Loucy (cell line): ENCODE data around the gene CD7.

Experiments used
- H2AFZ ChIP-seq: fragments of 200-600 bp; sonication (generic); 2 replicates; pipeline ENCODE4 v1.6.0; 2016; ENCODE audit warnings: antibody characterized with exemption, mild to moderate bottlenecking, low read length, moderate library complexity
- H3F3A ChIP-seq: fragments of 200-600 bp; 2 replicates; pipeline ENCODE4 v1.6.0; 2016; ENCODE audit warnings: antibody characterized with exemption, low read depth, mild to moderate bottlenecking
- H3K27me3 ChIP-seq: fragments of 200-600 bp; sonication (generic); 2 replicates; pipeline ENCODE4 v1.6.1; 2014; ENCODE audit warnings: low read length, mild to moderate bottlenecking; ENCODE audit not compliant: insufficient read depth, poor library complexity, severe bottlenecking
- H3K36me3 ChIP-seq: fragments of 200-600 bp; sonication (generic); 2 replicates; pipeline ENCODE4 v1.6.1; 2016; ENCODE audit warnings: low read length; ENCODE audit not compliant: insufficient read depth
- H3K4me1 ChIP-seq: fragments of 200-600 bp; sonication (generic); 2 replicates; pipeline ENCODE4 v1.5.1; 2014; ENCODE audit warnings: low read length, mild to moderate bottlenecking; ENCODE audit not compliant: insufficient read depth, poor library complexity, severe bottlenecking
- H3K4me2 ChIP-seq: fragments of 200-600 bp; sonication (generic); 2 replicates; pipeline ENCODE4 v1.6.0; 2014; ENCODE audit warnings: antibody characterized with exemption, low read length, low read depth, mild to moderate bottlenecking; ENCODE audit not compliant: poor library complexity, severe bottlenecking
- H3K4me3 ChIP-seq: fragments of 200-600 bp; sonication (generic); 2 replicates; pipeline ENCODE4 v1.5.1; 2014; ENCODE audit warnings: low read length, mild to moderate bottlenecking, mixed read lengths; ENCODE audit not compliant: poor library complexity, severe bottlenecking
- H3K79me2 ChIP-seq: fragments of 200-600 bp; sonication (generic); 2 replicates; pipeline ENCODE4 v1.6.1; 2014; ENCODE audit warnings: low read length; ENCODE audit not compliant: insufficient read depth
- H3K9ac ChIP-seq: fragments of 200-600 bp; sonication (generic); 2 replicates; pipeline ENCODE4 v1.6.0; 2014; ENCODE audit warnings: mild to moderate bottlenecking, low read depth, low read length, moderate library complexity; ENCODE audit not compliant: poor library complexity, severe bottlenecking
- H3K9me2 ChIP-seq: fragments of 200-600 bp; sonication (generic); replicated peaks from 2 replicates; pipeline ENCODE4 v1.6.1; 2016; ENCODE audit warnings: low read depth, low read length, mixed read lengths
- H3K9me3 ChIP-seq: fragments of 200-600 bp; sonication (generic); 2 replicates; pipeline ENCODE4 v1.6.1; 2014; ENCODE audit warnings: mild to moderate bottlenecking, antibody characterized with exemption, low read length, low read depth; ENCODE audit not compliant: insufficient read depth
- H4K20me1 ChIP-seq: fragments of 200-600 bp; sonication (generic); 2 replicates; pipeline ENCODE4 v1.6.0; 2014; ENCODE audit warnings: antibody characterized with exemption, low read length, mild to moderate bottlenecking; ENCODE audit not compliant: insufficient read depth, poor library complexity, severe bottlenecking
- CTCF ChIP-seq: fragments of 200-600 bp; sonication (generic); conservative IDR thresholded peaks from 2 replicates; pipeline ENCODE4 v1.5.1; 2014; ENCODE audit warnings: mild to moderate bottlenecking, antibody characterized with exemption, low read length
- EZH2phosphoT487 ChIP-seq: fragments of 200-600 bp; IDR thresholded peaks from 2 replicates; pipeline ENCODE4 v1.6.1; 2018; ENCODE audit warnings: antibody characterized with exemption, mild to moderate bottlenecking, moderate library complexity, borderline replicate concordance

Gene CD7

GRCh38 chr17:82269138-82269881 lies 48.1 kb downstream of the CD7 start:
- H3K4me1 ChIP-seq, result peaks cover 55% of the 10 kb centered on the region
- H2AFZ ChIP-seq, result no peak overlapping the region
- H3K9me3 ChIP-seq, result no peaks in the 10 kb centered on the region
- peaks cover 89% of the 10 kb centered on the region for H3K79me2 ChIP-seq
- TF ChIP-seq CTCF, result no peak
- no peak for TF ChIP-seq EZH2phosphoT487
- H3K4me2 ChIP-seq, result peak overlapping the region; percentile 77
- H3F3A ChIP-seq, result no peaks in the 10 kb centered on the region; the same call in 1 of the 2 replicates
- peaks cover 37% of the 10 kb centered on the region; the same call in 1 of the 2 replicates for H3K36me3 ChIP-seq
- peak overlapping the region; percentile 88 for H3K4me3 ChIP-seq
- H3K9ac ChIP-seq, result peak overlapping the region; percentile 48
- H4K20me1 ChIP-seq, result peaks cover 85% of the 10 kb centered on the region
- peaks cover 7% of the 10 kb centered on the region for H3K27me3 ChIP-seq
- no peaks in the 10 kb centered on the region for H3K9me2 ChIP-seq

GRCh38 chr17:82267575-82268379 lies 49.6 kb downstream of the CD7 start:
- H3K4me2 ChIP-seq, result peak overlapping the region; percentile 77
- H3K4me3 ChIP-seq, result peak overlapping the region; percentile 29
- H2AFZ ChIP-seq, result no peak overlapping the region
- TF ChIP-seq EZH2phosphoT487 (no peak), CTCF (peak; percentile 27; the same call in 1 of the 2 replicates)
- H3K9ac ChIP-seq, result peak overlapping the region; percentile 26
- H3K36me3 ChIP-seq, result peaks cover 52% of the 10 kb centered on the region; the same call in 1 of the 2 replicates
- peaks cover 97% of the 10 kb centered on the region for H3K79me2 ChIP-seq
- H3F3A ChIP-seq, result no peaks in the 10 kb centered on the region
- H3K4me1 ChIP-seq, result peaks cover 49% of the 10 kb centered on the region
- H3K27me3 ChIP-seq, result no peaks in the 10 kb centered on the region
- peaks cover 97% of the 10 kb centered on the region for H4K20me1 ChIP-seq
- H3K9me2 ChIP-seq, result no peaks in the 10 kb centered on the region
- no peaks in the 10 kb centered on the region for H3K9me3 ChIP-seq

GRCh38 chr17:82266142-82266541 lies 51.3 kb downstream of the CD7 start:
- Histone ChIP-seq H3K4me3 (no peak overlapping the region), H3K9ac (no peak overlapping the region), H3K4me2 (no peak overlapping the region), H3F3A (no peaks in the 10 kb centered on the region; the same call in 1 of the 2 replicates), H3K9me2 (no peaks in the 10 kb centered on the region), H3K4me1 (peaks cover 36% of the 10 kb centered on the region), H3K79me2 (peaks cover 97% of the 10 kb centered on the region), H2AFZ (no peak overlapping the region), H3K9me3 (no peaks in the 10 kb centered on the region), H4K20me1 (peaks cover 95% of the 10 kb centered on the region), H3K36me3 (peaks cover 65% of the 10 kb centered on the region; the same call in 1 of the 2 replicates), H3K27me3 (no peaks in the 10 kb centered on the region)
- TF ChIP-seq EZH2phosphoT487 (no peak), CTCF (no peak)
